Measurements from ENCODE around the gene SOX13. TPM values are rescaled to one million over a fixed set of nuclear protein-coding genes. Genes with fewer than 3 reads are reported as not detected.

SOX13 gene
- total RNA-seq, 2 donors from 2014 or later, result 91.9 to 95.9 TPM

- 46% methylated on average over 10 of the region's 10 CpGs for WGBS
- Histone ChIP-seq H3K4me1 (replicated peaks) (no peaks in the 10 kb centered on the region), H3K9me3 (no peaks in the 10 kb centered on the region), H3K27me3 (replicated peaks; ENCODE audit: insufficient read depth) (no peaks in the 10 kb centered on the region), H3K27ac (peak overlapping the region; percentile 42 to 70), H3K36me3 (no peaks in the 10 kb centered on the region), H3K4me3 (no peak overlapping the region)
- intact Hi-C loops (cut with DNase I), result no loop called here
- DNase-seq (ENCODE audit: low spot score), result no peak
- TF ChIP-seq POLR2AphosphoS5 (IDR thresholded peaks at IDR 0.05) (no peak), CTCF (IDR thresholded peaks at IDR 0.05) (no peak), POLR2A (IDR thresholded peaks at IDR 0.05) (no peak)
These were observed 31.6 kb upstream of the SOX13 start for GRCh38 chr1:204041232-204041767.

GRCh38 chr1:204041803-204042505 is 31.0 kb upstream of the SOX13 start:
- 68% methylated on average over 10 of the region's 10 CpGs for WGBS
- Histone ChIP-seq H3K9me3 (no peaks in the 10 kb centered on the region), H3K4me1 (replicated peaks) (no peaks in the 10 kb centered on the region), H3K27ac (peak overlapping the region; percentile 42 to 70), H3K36me3 (no peaks in the 10 kb centered on the region), H3K4me3 (no peak overlapping the region), H3K27me3 (replicated peaks; ENCODE audit: insufficient read depth) (no peaks in the 10 kb centered on the region)
- intact Hi-C loops (cut with DNase I), result no loop called here
- DNase-seq (ENCODE audit: low spot score), result no peak
- TF ChIP-seq POLR2A (IDR thresholded peaks at IDR 0.05) (no peak), POLR2AphosphoS5 (IDR thresholded peaks at IDR 0.05) (no peak), CTCF (IDR thresholded peaks at IDR 0.05) (no peak)

GRCh38 chr1:204042516-204042915 is 30.4 kb upstream of the SOX13 start:
- 94% methylated on average over 2 of the region's 2 CpGs for WGBS
- H3K27ac ChIP-seq, result no peak overlapping the region
- intact Hi-C loops (cut with DNase I), result no loop called here

GRCh38 chr1:204043680-204044079 is 29.2 kb upstream of the SOX13 start:
- H3K9me3 ChIP-seq, result no peaks in the 10 kb centered on the region
- H3K4me3 ChIP-seq, result no peak overlapping the region
- no peaks in the 10 kb centered on the region for H3K27me3 ChIP-seq (replicated peaks; ENCODE audit: insufficient read depth)
- H3K27ac ChIP-seq, result no peak overlapping the region
- intact Hi-C loops (cut with DNase I), result no loop called here
- no peak for DNase-seq (ENCODE audit: low spot score)
- no peaks in the 10 kb centered on the region for H3K36me3 ChIP-seq
- 93% methylated on average over 8 of the region's 8 CpGs for WGBS
- no peak for TF ChIP-seq POLR2A (IDR thresholded peaks at IDR 0.05)
- H3K4me1 ChIP-seq (replicated peaks), result no peaks in the 10 kb centered on the region

More at GRCh38 chr1:204042516-204042915, 30.4 kb upstream of the SOX13 start:
- Histone ChIP-seq H3K36me3 (no peaks in the 10 kb centered on the region), H3K4me3 (no peak overlapping the region), H3K4me1 (replicated peaks) (no peaks in the 10 kb centered on the region), H3K9me3 (no peaks in the 10 kb centered on the region), H3K27me3 (replicated peaks; ENCODE audit: insufficient read depth) (no peaks in the 10 kb centered on the region)
- no peak for TF ChIP-seq CTCF (IDR thresholded peaks at IDR 0.05)
- no peak for TF ChIP-seq POLR2A (IDR thresholded peaks at IDR 0.05)
- TF ChIP-seq POLR2AphosphoS5 (IDR thresholded peaks at IDR 0.05), result no peak
- no peak for DNase-seq (ENCODE audit: low spot score)

- TF ChIP-seq CTCF (IDR thresholded peaks at IDR 0.05) (no peak), POLR2A (IDR thresholded peaks at IDR 0.05) (no peak), POLR2AphosphoS5 (IDR thresholded peaks at IDR 0.05) (no peak)
- intact Hi-C loops (cut with DNase I), result no loop called here
- Histone ChIP-seq H3K9me3 (no peaks in the 10 kb centered on the region), H3K4me1 (replicated peaks) (no peaks in the 10 kb centered on the region), H3K4me3 (no peak overlapping the region), H3K27me3 (replicated peaks; ENCODE audit: insufficient read depth) (no peaks in the 10 kb centered on the region), H3K36me3 (no peaks in the 10 kb centered on the region), H3K27ac (no peak overlapping the region)
- no peak for DNase-seq (ENCODE audit: low spot score)
- WGBS, result 75% methylated on average over 1 of the region's 1 CpG
These were observed 28.5 kb upstream of the SOX13 start for GRCh38 chr1:204044448-204044847.
